ENCODE measurements around the gene SNX8. TPM values are rescaled to one million over a fixed set of nuclear protein-coding genes. Genes with fewer than 3 reads are reported as not detected.

The SNX8 gene
- total RNA-seq, 1 donor from 2014 or later, result 8.3 TPM

GRCh38 chr7:2259480-2259879 lies 54.8 kb downstream of the SNX8 start:
- DNase-seq (ENCODE audit: extremely low spot score in 2 of 2), result no peak
- H3K4me1 ChIP-seq, result no peaks in the 10 kb centered on the region
- no peak for TF ChIP-seq POLR2A (IDR thresholded peaks at IDR 0.05)
- no peaks in the 10 kb centered on the region for H3K9me3 ChIP-seq
- no peak overlapping the region for H3K4me3 ChIP-seq
- no peaks in the 10 kb centered on the region for H3K27me3 ChIP-seq
- intact Hi-C loops (cut with DNase I), result no loop called here
- peaks cover 0 to 32% of the 10 kb centered on the region in 2 donors for H3K36me3 ChIP-seq
- no peak overlapping the region for H3K27ac ChIP-seq

GRCh38 chr7:2258661-2259365 lies 55.4 kb downstream of the SNX8 start:
- H3K36me3 ChIP-seq, result peaks cover 0 to 32% of the 10 kb centered on the region in 2 donors
- DNase-seq (ENCODE audit: extremely low spot score in 2 of 2), result no peak
- H3K4me1 ChIP-seq, result no peaks in the 10 kb centered on the region
- no peaks in the 10 kb centered on the region for H3K9me3 ChIP-seq
- H3K27me3 ChIP-seq, result no peaks in the 10 kb centered on the region
- no peak overlapping the region for H3K27ac ChIP-seq
- H3K4me3 ChIP-seq, result no peak overlapping the region
- intact Hi-C loops (cut with DNase I), result no loop called here
- TF ChIP-seq POLR2A (IDR thresholded peaks at IDR 0.05) (no peak), CTCF (IDR thresholded peaks at IDR 0.05) (no peak), POLR2AphosphoS5 (IDR thresholded peaks at IDR 0.05; ENCODE audit: insufficient read depth in 1 of 2, low read depth in 1 of 2) (no peak)

- Histone ChIP-seq H3K9me3 (no peaks in the 10 kb centered on the region), H3K4me3 (no peak overlapping the region), H3K36me3 (peaks cover 0 to 24% of the 10 kb centered on the region in 2 donors), H3K27ac (no peak overlapping the region), H3K4me1 (no peaks in the 10 kb centered on the region), H3K27me3 (no peaks in the 10 kb centered on the region)
- intact Hi-C loops (cut with DNase I), result no loop called here
- TF ChIP-seq POLR2AphosphoS5 (IDR thresholded peaks at IDR 0.05; ENCODE audit: insufficient read depth in 1 of 2, low read depth in 1 of 2), result no peak
- TF ChIP-seq CTCF (IDR thresholded peaks at IDR 0.05), result no peak
- TF ChIP-seq POLR2A (IDR thresholded peaks at IDR 0.05), result no peak
- no peak for DNase-seq (ENCODE audit: extremely low spot score in 2 of 2)
Measured at GRCh38 chr7:2257651-2258050, 56.6 kb downstream of the SNX8 start.

DNA sequence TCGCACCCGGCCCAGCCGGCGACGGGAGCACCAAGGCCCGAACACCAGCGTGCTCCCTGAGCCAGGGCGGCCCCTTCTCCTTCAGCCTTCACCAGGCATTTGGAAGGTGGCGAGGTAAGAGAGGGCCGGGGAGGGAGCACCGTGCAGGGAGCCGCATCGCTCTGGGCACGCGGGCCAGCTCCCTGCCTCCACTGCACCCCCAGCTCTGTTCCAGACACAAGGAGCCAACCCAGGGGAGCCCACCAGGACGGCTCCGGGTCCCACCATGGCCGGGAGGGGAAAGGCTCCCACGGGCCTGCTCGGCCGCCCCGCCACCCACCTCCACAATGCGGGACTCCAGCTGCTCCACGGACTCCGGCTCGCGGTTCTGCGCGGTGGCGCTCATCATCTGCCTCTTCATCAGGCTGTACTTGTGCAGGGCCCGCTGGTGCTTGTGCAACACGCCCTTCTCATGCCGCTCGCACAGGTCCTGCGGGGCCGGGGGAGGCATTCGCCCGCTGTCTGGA lies 57.1 kb downstream of the SNX8 start:
- H3K27me3 ChIP-seq, result no peaks in the 10 kb centered on the region
- TF ChIP-seq POLR2AphosphoS5 (IDR thresholded peaks at IDR 0.05; ENCODE audit: insufficient read depth in 1 of 2, low read depth in 1 of 2) (no peak), POLR2A (IDR thresholded peaks at IDR 0.05) (no peak), CTCF (IDR thresholded peaks at IDR 0.05) (no peak)
- H3K9me3 ChIP-seq, result no peaks in the 10 kb centered on the region
- H3K36me3 ChIP-seq, result peaks cover 0 to 22% of the 10 kb centered on the region in 2 donors
- no peak overlapping the region for H3K4me3 ChIP-seq
- no peak for DNase-seq (ENCODE audit: extremely low spot score in 2 of 2)
- no peaks in the 10 kb centered on the region for H3K4me1 ChIP-seq
- intact Hi-C loops (cut with DNase I), result no loop called here
- no peak overlapping the region for H3K27ac ChIP-seq

DNA sequence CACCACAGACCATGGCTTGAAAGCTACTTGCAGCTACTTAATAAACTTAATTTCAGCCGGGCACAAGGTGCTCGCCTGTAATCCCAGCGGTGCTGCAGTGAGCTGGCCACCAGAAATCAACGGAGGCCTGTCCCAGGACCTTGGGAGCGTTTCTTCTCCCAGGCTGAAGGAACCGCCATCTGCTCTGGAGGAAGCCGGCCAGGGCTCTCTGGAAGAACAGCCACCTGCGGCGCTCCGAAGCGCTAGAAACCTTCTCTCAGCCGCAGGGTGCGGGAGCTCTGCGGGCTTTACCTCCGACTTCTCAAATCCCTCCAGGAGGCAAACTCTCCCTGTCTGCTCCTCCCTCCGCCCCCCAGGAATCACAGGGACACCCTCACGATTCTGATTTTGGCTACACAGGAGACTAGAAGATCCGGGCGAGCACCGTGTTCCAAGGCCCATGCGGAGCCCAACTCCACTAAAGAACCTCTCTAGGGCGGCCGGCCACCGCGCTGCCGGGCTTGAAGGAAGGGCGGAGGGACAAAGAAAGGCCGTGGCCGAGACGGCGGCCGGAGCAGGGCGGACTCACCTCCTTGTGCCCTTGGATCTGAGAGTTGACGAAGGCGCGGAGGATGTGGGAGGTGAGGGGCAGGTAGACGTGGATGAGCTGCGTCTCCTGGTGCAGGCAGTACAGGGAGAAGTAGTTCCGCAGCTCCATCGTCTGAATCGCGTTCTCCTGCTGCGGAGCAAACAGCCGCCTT lies 57.8 kb downstream of the SNX8 start:
- TF ChIP-seq POLR2AphosphoS5 (IDR thresholded peaks at IDR 0.05; ENCODE audit: insufficient read depth in 1 of 2, low read depth in 1 of 2), result no peak
- no peak for TF ChIP-seq CTCF (IDR thresholded peaks at IDR 0.05)
- no peak for TF ChIP-seq POLR2A (IDR thresholded peaks at IDR 0.05)
- Histone ChIP-seq H3K36me3 (peaks cover 0 to 22% of the 10 kb centered on the region in 2 donors), H3K4me1 (no peaks in the 10 kb centered on the region), H3K9me3 (no peaks in the 10 kb centered on the region), H3K27me3 (no peaks in the 10 kb centered on the region), H3K27ac (no peak overlapping the region), H3K4me3 (no peak overlapping the region)
- intact Hi-C loops (cut with DNase I), result no loop called here
- no peak for DNase-seq (ENCODE audit: extremely low spot score in 2 of 2)

All from vagina (tissue), 2 donors.